PC-9 (cell line): Measurements from ENCODE around the gene YWHAQ. TPM values are rescaled to one million over a fixed set of nuclear protein-coding genes. Genes with fewer than 3 reads are reported as not detected.

ENCODE experiments used
- BruUV-seq: library from RNA; stranded (reverse); fragments of 400-500 nt; replicated peaks from 2 replicates; lab custom pipeline; 2021; lab: Mats Ljungman, UMichigan
- CTCF ChIA-PET: fragments of 300-600 bp; sonication (Branson Sonifier 250); formaldehyde crosslinking; loops from one replicate; lab custom pipeline; 2022; ENCODE audit warnings: antibody characterized with exemption; lab: Charles Lee
- POLR2A ChIA-PET: fragments of 300-600 bp; sonication (Branson Sonifier 250); formaldehyde crosslinking; loops from one replicate; lab custom pipeline; 2022; ENCODE audit warnings: antibody characterized with exemption; ENCODE audit not compliant: unreplicated experiment; lab: Charles Lee
- DNase-seq, 2 experiments: peaks; one replicate each; pipeline versions ENCODE4 v3.0.0 to v3.0.0-alpha.2; 2015 to 2022; ENCODE audit warnings: mixed read lengths in 1 of 2
- H2AFZ ChIP-seq: fragments of 200-600 bp; sonication (generic); 2 replicates; pipeline ENCODE4 v1.8.1; 2017; ENCODE audit warnings: antibody characterized with exemption
- H3F3A ChIP-seq: fragments of 200-600 bp; sonication (generic); 2 replicates; pipeline ENCODE4 v1.8.1; 2017; ENCODE audit warnings: antibody characterized with exemption, mild to moderate bottlenecking, low read depth; ENCODE audit not compliant: insufficient read depth
- H3K27ac ChIP-seq: fragments of 200-600 bp; sonication (generic); 2 replicates; pipeline ENCODE4 v1.6.1; 2016; ENCODE audit warnings: mixed run types
- H3K27me3 ChIP-seq: fragments of 200-600 bp; sonication (generic); 2 replicates; pipeline ENCODE4 v1.6.1; 2016; ENCODE audit warnings: low read depth, mixed run types; ENCODE audit not compliant: insufficient read depth
- H3K36me3 ChIP-seq: fragments of 200-600 bp; sonication (generic); 2 replicates; pipeline ENCODE4 v1.6.1; 2016; ENCODE audit warnings: low read depth, mixed run types
- H3K4me1 ChIP-seq: fragments of 200-600 bp; sonication (generic); replicated peaks from 2 replicates; pipeline ENCODE4 v1.6.1; 2016; ENCODE audit warnings: mixed run types; ENCODE audit not compliant: insufficient read depth
- H3K4me2 ChIP-seq: fragments of 200-600 bp; sonication (generic); 2 replicates; pipeline ENCODE4 v1.6.1; 2017; ENCODE audit warnings: mixed run types
- H3K4me3 ChIP-seq: fragments of 200-600 bp; sonication (generic); 2 replicates; pipeline ENCODE4 v1.6.1; 2016; ENCODE audit warnings: mixed run types
- H3K79me2 ChIP-seq: fragments of 200-600 bp; sonication (generic); 2 replicates; pipeline ENCODE4 v1.6.1; 2017; ENCODE audit warnings: low read depth, mixed run types
- H3K9me2 ChIP-seq: fragments of 200-600 bp; sonication (generic); 2 replicates; pipeline ENCODE4 v1.8.1; 2017; ENCODE audit warnings: mild to moderate bottlenecking; ENCODE audit not compliant: insufficient read depth
- H3K9me3 ChIP-seq: fragments of 200-600 bp; sonication (generic); 2 replicates; pipeline ENCODE4 v1.8.1; 2016; ENCODE audit warnings: low read depth; ENCODE audit not compliant: insufficient read depth
- H4K20me1 ChIP-seq: fragments of 200-600 bp; sonication (generic); 2 replicates; pipeline ENCODE4 v1.8.1; 2017; ENCODE audit not compliant: insufficient read depth
- EZH2 ChIP-seq: fragments of 200-600 bp; sonication (generic); IDR thresholded peaks from 2 replicates; pipeline ENCODE4 v1.8.0; 2017; ENCODE audit warnings: antibody characterized with exemption, low read depth
- intact Hi-C: fragments of 100-400 bp; cut with micrococcal nuclease; formaldehyde crosslinking; loops from one replicate; pipeline ENCODE4 v1.10.0; 2022; ENCODE audit not compliant: unreplicated experiment
- total RNA-seq: library from RNA; stranded (reverse); gene quantifications from 2 replicates; pipeline ENCODE4 v1.2.3, GENCODE V29; 2021
- TF ChIP-seq, protein P1 (sequence below): fragments of 200-600 bp; sonication (generic); conservative IDR thresholded peaks from 2 replicates; pipeline ENCODE4 v1.6.1; 2017; ENCODE audit warnings: mixed run types, antibody characterized with exemption, mild to moderate bottlenecking, moderate library complexity

The YWHAQ gene
- total RNA-seq, 1 experiment from 2014 or later: 353 TPM

DNA sequence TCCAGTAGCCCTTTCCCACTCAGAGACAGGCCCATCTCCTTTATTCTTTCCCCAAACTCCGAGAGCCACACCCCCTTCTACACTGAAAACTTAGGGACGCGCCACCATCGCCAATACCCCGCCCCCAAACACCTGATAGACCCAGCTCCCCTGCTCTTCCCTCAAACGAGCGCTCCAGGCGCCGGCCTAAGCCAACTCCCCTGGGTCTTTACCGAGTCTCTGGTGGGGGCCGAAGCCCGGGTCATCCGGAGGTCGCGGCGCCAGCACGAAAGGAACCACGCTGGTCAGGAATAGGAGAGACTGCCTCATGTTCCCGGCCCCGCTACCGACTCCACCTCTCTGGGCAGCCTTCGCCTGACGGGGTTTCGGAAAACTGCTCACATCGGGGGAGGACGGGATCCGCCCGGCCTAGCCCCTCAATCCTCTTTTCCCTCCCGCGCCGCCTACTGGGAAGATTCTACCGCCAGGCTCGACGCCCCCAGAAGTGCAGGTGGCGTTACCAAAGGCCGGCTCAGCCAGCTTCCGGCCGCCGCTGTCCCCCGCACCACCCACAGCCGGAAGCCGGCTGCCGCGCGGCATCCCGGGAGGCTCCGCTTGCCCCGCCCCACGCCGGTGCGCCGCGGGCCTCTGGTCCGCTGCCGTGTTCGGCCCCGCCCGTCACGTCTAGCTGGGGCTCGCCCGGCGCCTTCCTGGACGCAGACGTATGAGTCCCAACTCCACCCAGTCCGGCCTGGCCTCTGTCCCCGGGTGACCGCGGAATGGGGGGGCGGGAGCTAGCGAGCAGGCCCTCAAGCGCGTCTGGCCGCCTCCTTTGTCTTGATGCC lies 75.3 kb downstream of the YWHAQ start, which contains the start of gene ADAM17:
TSS of gene ADAM17 (minus strand) at position 534 of the 824 bp plus-strand sequence. CDS start at position 309, 225 bp downstream.
- H3K4me2 ChIP-seq: peak within 1 kb of the TSS; percentile 98
- TF ChIP-seq, protein P1, sequence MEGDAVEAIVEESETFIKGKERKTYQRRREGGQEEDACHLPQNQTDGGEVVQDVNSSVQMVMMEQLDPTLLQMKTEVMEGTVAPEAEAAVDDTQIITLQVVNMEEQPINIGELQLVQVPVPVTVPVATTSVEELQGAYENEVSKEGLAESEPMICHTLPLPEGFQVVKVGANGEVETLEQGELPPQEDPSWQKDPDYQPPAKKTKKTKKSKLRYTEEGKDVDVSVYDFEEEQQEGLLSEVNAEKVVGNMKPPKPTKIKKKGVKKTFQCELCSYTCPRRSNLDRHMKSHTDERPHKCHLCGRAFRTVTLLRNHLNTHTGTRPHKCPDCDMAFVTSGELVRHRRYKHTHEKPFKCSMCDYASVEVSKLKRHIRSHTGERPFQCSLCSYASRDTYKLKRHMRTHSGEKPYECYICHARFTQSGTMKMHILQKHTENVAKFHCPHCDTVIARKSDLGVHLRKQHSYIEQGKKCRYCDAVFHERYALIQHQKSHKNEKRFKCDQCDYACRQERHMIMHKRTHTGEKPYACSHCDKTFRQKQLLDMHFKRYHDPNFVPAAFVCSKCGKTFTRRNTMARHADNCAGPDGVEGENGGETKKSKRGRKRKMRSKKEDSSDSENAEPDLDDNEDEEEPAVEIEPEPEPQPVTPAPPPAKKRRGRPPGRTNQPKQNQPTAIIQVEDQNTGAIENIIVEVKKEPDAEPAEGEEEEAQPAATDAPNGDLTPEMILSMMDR: peak; percentile 35; the same call in 1 of the 2 replicates
- TF ChIP-seq EZH2: no peak
- no peaks in the 10 kb centered on the region for H4K20me1 ChIP-seq
- no peaks in the 10 kb centered on the region for H3K27me3 ChIP-seq
- TSS peak; percentile 27 for BruUV-seq
- DNase-seq: peak; percentile 90 to 96
- ChIA-PET POLR2A (interaction anchor here (0.5 to 1.5 kb wide), 12 partner anchors 9 to 411 kb away, joined by 3 to 7 read pairs (median 4); partner anchors contain the start of gene YWHAQ), CTCF (interaction anchor here (0.6 kb wide), 1 partner anchor 78 kb away, joined by 3 read pairs; no protein-coding TSS in a partner anchor)
- H3F3A ChIP-seq: peaks cover 58% of the 10 kb centered on the region
- peaks cover 74% of the 10 kb centered on the region for H3K4me1 ChIP-seq
- H3K9me2 ChIP-seq: no peaks in the 10 kb centered on the region
- peak within 1 kb of the TSS; percentile 96 for H3K27ac ChIP-seq
- peaks cover 76% of the 10 kb centered on the region for H3K79me2 ChIP-seq
- no peaks in the 10 kb centered on the region for H3K9me3 ChIP-seq
- intact Hi-C loops: loop anchor here (1.0 to 10.0 kb wide), 4 partner anchors 75 to 321 kb away; partner anchors contain the start of gene YWHAQ
- peak within 1 kb of the TSS; percentile 83 for H3K4me3 ChIP-seq
- H2AFZ ChIP-seq: peak within 1 kb of the TSS; percentile 69
- H3K36me3 ChIP-seq: no peaks in the 10 kb centered on the region

DNA sequence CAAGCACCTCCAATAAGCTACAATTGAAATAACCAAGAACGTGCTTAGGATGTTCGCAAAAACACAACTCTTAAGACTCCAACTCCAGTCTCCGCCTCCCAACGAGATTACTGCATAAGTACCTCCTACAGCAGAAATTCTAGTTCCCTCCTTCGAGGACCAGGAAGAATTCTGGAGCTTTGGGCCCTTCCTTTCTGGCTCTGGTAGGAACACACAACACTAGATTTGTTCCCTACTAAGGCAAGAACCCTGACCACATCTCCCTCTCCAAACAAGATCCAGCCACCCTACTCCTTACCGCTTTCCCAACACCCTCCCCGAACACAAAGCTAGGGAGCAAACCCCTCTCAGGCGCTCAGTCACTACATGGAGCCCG lies 75.9 kb downstream of the YWHAQ start:
- Histone ChIP-seq H3K27me3 (no peaks in the 10 kb centered on the region), H3F3A (peaks cover 58% of the 10 kb centered on the region), H3K9me2 (no peaks in the 10 kb centered on the region), H3K4me1 (peaks cover 80% of the 10 kb centered on the region), H2AFZ (peak overlapping the region; percentile 67; the same call in 1 of the 2 replicates), H3K79me2 (peaks cover 82% of the 10 kb centered on the region), H3K4me3 (peak overlapping the region; percentile 83), H3K36me3 (peaks cover 2% of the 10 kb centered on the region), H4K20me1 (0 out of 2 replicates have a peak, but pooled peaks cover 3% of the 10 kb centered on the region), H3K9me3 (no peaks in the 10 kb centered on the region), H3K27ac (peak overlapping the region; percentile 96), H3K4me2 (peak overlapping the region; percentile 98)
- DNase-seq: peak; percentile 52 to 78
- ChIA-PET POLR2A (interaction anchor here (0.6 kb wide), 5 partner anchors 10 to 564 kb away, joined by 3 to 4 read pairs (median 3); no protein-coding TSS in a partner anchor), CTCF (interaction anchor here (0.6 kb wide), 1 partner anchor 78 kb away, joined by 3 read pairs; no protein-coding TSS in a partner anchor)
- BruUV-seq: no TSS peak
- no peak for TF ChIP-seq EZH2
- TF ChIP-seq, protein P1: no peak
- intact Hi-C loops: loop anchor here (1.0 to 10.0 kb wide), 4 partner anchors 76 to 320 kb away; partner anchors contain the start of gene YWHAQ
